ENCODE data around the gene NASP. TPM values are rescaled to one million over a fixed set of nuclear protein-coding genes. Genes with fewer than 3 reads are reported as not detected.

NASP gene
- total RNA-seq, 1 donor from 2014 or later = 185 TPM

GRCh38 chr1:45654540-45655280, 70.9 kb downstream of the NASP start:
- H3K27me3 Mint-ChIP-seq (ENCODE audit: low read depth) = no peaks in the 10 kb centered on the region
- TF ChIP-seq, protein P1, sequence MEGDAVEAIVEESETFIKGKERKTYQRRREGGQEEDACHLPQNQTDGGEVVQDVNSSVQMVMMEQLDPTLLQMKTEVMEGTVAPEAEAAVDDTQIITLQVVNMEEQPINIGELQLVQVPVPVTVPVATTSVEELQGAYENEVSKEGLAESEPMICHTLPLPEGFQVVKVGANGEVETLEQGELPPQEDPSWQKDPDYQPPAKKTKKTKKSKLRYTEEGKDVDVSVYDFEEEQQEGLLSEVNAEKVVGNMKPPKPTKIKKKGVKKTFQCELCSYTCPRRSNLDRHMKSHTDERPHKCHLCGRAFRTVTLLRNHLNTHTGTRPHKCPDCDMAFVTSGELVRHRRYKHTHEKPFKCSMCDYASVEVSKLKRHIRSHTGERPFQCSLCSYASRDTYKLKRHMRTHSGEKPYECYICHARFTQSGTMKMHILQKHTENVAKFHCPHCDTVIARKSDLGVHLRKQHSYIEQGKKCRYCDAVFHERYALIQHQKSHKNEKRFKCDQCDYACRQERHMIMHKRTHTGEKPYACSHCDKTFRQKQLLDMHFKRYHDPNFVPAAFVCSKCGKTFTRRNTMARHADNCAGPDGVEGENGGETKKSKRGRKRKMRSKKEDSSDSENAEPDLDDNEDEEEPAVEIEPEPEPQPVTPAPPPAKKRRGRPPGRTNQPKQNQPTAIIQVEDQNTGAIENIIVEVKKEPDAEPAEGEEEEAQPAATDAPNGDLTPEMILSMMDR (IDR thresholded peaks at IDR 0.05; ENCODE audit: unreplicated experiment) = no peak
- no peak for DNase-seq (ENCODE audit: low spot score in 2 of 2, unreplicated experiment in 2 of 2)
- H3K4me3 Mint-ChIP-seq = no peak overlapping the region
- peaks cover 35% of the 10 kb centered on the region for H3K36me3 Mint-ChIP-seq
- no peak overlapping the region for H3K27ac Mint-ChIP-seq
- no peaks in the 10 kb centered on the region for H3K4me1 Mint-ChIP-seq
- H3K9me3 Mint-ChIP-seq = no peaks in the 10 kb centered on the region

DNA sequence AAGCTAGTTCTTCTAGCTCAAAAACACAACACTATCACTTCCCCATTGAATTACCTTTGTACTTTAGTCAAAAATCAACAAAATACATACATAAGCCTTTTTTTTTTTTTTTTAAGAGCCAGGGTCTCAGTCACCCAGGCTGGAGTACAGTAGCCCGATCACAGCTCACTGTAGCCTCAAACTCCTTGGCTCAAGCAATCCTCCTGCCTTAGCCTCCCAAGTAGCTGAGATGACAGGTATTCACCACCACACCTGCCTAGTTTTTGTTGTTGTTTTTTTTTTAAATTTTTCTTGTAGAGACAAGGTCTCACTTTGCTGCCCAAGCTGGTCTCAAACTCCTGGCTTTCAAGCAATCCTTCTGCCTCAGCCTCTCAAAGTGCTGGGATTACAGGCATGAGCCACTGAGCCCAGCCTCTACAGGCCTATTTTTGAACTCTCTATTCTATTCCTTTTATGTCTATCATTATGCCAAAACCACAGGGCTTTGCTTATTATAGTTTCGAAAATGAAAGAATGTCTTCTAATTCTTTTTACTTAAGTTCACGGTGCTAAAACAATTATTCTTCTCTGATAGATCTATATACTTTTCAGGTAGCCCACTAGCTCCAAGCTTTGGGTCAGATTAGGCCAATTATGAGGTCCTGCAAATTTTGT, 72.9 kb downstream of the NASP start:
- no peak overlapping the region for H3K27ac Mint-ChIP-seq
- no peak overlapping the region for H3K4me3 Mint-ChIP-seq
- peaks cover 35% of the 10 kb centered on the region for H3K36me3 Mint-ChIP-seq
- no peaks in the 10 kb centered on the region for H3K4me1 Mint-ChIP-seq
- TF ChIP-seq, protein P1 (IDR thresholded peaks at IDR 0.05; ENCODE audit: unreplicated experiment) = no peak
- H3K27me3 Mint-ChIP-seq (ENCODE audit: low read depth) = no peaks in the 10 kb centered on the region
- DNase-seq (ENCODE audit: low spot score in 2 of 2, unreplicated experiment in 2 of 2) = no peak
- H3K9me3 Mint-ChIP-seq = no peaks in the 10 kb centered on the region

- Mint-ChIP-seq H3K27me3 (ENCODE audit: low read depth) (no peaks in the 10 kb centered on the region), H3K4me3 (no peak overlapping the region), H3K9me3 (no peaks in the 10 kb centered on the region), H3K4me1 (peaks cover 2% of the 10 kb centered on the region), H3K27ac (no peak overlapping the region), H3K36me3 (peaks cover 30% of the 10 kb centered on the region)
- TF ChIP-seq, protein P1 (IDR thresholded peaks at IDR 0.05; ENCODE audit: unreplicated experiment) = no peak
- DNase-seq (ENCODE audit: low spot score in 2 of 2, unreplicated experiment in 2 of 2) = no peak
Observed at GRCh38 chr1:45658171-45658570, 74.3 kb downstream of the NASP start.

GRCh38 chr1:45659222-45659621, 75.4 kb downstream of the NASP start:
- Mint-ChIP-seq H3K4me1 (peaks cover 6% of the 10 kb centered on the region), H3K36me3 (peaks cover 33% of the 10 kb centered on the region), H3K9me3 (no peaks in the 10 kb centered on the region), H3K27ac (no peak overlapping the region), H3K4me3 (no peak overlapping the region), H3K27me3 (ENCODE audit: low read depth) (no peaks in the 10 kb centered on the region)
- no peak for DNase-seq (ENCODE audit: low spot score in 2 of 2, unreplicated experiment in 2 of 2)
- TF ChIP-seq, protein P1 (IDR thresholded peaks at IDR 0.05; ENCODE audit: unreplicated experiment) = no peak

DNA sequence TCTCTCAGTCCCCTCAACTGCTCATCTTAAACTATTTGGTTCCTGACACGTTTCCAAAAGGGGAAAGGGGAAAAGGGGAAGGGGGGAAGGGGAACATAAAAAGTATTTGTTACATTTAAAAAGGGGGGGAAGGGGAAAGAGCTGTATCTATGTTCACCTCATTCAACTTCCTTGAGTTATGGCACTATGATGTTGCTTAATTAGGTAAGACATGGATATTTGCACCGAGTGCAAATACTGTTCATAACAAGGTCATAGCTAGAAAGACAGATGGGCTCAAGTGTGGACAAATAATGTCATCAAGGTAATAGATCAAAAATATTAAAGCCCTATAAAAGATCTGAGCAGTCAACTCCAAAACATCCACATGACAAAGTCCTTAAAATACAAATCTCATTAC, 76.5 kb downstream of the NASP start:
- H3K36me3 Mint-ChIP-seq = peaks cover 25% of the 10 kb centered on the region
- H3K27ac Mint-ChIP-seq = no peak overlapping the region
- H3K9me3 Mint-ChIP-seq = no peaks in the 10 kb centered on the region
- TF ChIP-seq, protein P1 (IDR thresholded peaks at IDR 0.05; ENCODE audit: unreplicated experiment) = no peak
- DNase-seq (ENCODE audit: low spot score in 2 of 2, unreplicated experiment in 2 of 2) = no peak
- H3K27me3 Mint-ChIP-seq (ENCODE audit: low read depth) = no peaks in the 10 kb centered on the region
- H3K4me3 Mint-ChIP-seq = no peak overlapping the region
- H3K4me1 Mint-ChIP-seq = peaks cover 6% of the 10 kb centered on the region
